AML-193 (cell line): Measurements from ENCODE around the gene CSMD2.

ENCODE experiments used
- DNase-seq, 2 experiments: peaks; one replicate each; lab custom pipeline; 2025; lab: John Stamatoyannopoulos, UW

Gene CSMD2

DNA sequence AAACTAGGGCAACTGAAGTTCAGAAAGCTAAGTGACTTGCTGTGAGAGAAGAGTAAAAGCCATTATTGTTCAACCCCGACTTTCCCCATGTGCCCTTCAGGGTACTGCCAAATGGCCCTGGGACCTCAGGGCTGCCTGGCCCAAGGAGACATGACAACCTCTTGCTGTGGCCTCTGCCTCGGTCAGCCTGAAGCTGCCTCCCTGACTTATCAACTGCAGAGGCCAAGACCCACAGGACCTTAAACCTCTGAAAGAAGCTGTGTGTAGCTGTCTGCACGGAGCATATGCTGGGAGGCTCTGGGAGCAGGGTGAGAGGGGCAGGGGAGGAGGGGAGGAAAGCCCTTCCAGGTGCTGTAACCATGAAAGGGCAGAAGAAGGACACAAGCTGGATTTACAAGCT is 265.3 kb downstream of the CSMD2 start:
- DNase-seq = no peak

DNA sequence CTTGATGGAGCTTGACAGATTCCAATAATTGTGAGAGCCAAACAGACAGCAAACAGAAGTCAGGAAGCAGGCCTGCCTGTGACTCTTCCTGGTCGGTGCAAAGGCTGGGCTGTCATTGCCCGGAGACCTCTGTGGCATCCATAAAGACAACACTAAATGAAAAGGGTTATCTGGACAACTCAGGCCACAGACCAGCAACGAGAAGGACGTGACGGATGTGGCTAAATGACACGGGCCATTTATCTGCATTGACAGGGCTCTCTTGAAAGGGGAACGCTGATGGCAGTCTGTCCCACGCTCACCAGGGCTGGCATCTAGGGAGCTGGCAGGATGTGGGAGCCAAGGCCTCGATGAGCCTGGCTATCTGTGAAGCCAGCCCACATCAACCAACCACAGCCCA is 266.1 kb downstream of the CSMD2 start:
- no peak for DNase-seq

DNA sequence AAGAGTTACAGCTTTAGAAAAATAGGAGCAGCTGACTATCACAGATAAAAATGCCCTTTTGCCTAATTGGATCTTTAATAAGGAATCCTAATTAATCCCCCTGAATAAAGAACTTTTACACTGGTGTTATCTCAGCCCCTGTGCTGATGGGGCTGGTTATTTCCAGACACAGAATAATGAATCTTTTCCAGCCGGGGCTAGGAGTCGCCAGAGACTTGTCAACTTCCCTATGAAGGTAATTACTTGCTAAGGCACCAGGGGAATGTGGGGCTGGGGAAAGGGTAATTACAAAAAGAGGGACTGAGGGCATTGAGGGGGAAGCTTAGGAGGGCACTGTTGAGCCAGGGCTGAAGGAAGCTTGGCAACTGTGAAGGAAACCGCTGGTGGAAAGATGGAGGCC is 266.6 kb downstream of the CSMD2 start:
- DNase-seq = no peak

DNA sequence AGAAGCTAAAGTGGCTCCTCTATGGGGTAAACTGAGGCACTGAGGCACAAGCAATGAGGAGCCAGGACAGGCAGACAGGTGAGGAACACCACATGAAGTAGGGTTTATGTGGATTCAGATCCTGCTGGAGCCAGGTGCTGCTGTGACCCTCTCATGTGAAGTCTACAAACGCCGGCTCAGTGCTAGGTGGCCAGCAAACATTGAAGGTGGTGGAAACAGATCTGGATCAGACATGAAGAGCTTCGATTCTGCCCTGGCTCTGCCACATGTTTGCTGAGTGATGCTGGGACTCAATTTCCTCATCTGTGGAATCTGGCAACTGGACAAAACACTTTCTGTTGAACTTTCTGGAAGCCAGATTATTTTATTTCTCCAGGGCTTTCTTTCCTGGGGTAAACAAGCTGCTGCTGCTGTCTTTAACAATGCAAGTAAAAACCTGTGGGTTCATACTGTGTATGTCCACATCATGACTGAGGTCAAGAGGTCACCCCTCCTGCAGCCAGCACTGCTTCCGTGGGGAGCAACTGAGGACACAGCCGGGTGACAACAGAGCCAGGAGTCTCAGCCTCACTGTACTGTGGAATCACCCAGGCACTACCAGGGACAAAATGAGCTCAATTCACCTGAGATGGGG is 267.8 kb downstream of the CSMD2 start:
- DNase-seq = no peak

DNA sequence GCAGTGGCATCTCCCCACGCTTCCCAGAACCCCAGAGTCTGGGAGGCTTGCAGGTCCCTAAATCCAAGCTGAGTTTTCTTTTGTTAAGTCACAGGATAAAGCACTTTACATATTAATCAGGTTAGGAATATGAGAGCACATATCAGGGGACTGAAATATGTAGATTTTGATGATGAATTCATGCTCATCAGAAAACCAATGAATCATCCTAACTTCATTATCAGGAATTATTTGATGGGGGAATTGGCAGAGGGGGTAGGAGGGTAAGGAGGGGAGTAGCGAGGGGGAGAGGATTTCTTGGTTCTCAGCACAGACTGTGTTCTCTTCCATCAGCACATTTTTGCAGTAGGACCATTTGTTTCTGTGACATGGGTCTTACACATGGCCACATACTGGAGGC is 269.1 kb downstream of the CSMD2 start:
- no peak for DNase-seq

DNA sequence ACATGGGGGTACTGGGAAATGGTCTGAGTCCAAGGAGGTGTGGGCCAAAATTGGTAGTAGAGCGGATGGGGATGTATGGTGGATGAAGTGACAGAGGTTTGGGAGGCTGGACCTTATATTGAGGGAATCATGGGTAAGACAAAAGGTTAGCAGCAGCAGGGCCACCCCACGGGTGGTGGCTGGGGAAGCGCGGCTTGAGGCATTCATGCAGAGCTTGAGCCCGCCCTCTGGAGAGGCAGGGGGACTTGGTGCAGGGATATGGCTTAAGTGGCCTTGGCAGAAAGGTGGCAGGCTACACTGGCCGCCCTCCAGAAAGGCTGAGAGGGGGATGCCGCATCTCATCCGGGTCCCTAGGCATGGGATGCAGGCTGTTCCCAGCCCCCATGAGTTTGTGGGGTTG is 269.6 kb downstream of the CSMD2 start:
- no peak for DNase-seq

DNA sequence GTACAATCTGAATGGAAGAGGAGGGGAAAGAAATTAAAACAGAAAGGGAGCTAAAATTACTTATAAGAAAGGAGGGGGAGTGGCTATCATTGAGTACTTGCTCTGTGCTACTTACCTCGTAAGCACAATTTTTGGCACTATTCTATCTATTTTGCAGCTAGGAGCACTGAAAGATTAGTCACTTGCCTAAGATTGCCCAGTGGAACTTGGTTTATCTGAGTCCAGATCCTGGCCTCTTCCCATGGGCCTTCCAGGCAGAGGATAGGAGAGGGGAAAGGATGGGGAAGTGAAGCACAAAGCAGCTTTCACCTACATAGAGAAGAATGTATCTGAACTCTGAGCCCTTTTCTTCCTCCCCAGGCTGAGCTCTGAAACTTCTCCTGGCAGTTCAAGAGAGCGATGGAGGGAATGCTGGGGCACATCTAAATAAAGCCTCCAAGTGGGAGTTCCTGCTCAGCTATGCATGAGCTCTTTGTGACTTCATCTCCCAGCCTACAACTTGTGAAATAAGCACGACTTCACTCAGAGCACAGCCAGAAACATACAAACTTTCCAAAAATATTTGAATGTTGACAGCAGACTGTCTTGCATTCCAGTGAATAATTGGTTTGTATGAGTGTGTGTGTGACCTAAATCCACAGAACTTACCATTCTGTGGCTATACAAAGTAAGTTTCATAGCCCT is 271.7 kb downstream of the CSMD2 start:
- no peak for DNase-seq

DNA sequence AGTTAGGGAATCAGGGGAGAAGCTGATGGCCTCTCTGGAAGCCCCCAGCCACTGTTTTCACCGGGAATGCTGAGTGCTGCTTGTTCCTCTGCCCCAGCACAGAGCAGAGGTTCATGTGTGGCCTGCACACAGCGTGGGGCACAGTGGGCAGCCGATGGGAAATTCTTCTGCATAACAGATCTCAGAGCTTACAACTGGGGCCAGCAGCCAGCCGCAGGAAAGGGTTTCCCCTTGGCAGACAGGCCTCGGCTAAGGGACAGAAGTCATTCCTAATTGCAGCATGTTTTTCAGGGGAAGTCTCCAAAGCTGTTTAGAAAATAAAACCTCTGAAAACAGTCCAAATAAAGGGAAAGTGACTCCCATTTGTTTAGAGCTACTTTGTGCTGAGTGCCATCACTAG is 278.5 kb downstream of the CSMD2 start:
- DNase-seq = no peak

DNA sequence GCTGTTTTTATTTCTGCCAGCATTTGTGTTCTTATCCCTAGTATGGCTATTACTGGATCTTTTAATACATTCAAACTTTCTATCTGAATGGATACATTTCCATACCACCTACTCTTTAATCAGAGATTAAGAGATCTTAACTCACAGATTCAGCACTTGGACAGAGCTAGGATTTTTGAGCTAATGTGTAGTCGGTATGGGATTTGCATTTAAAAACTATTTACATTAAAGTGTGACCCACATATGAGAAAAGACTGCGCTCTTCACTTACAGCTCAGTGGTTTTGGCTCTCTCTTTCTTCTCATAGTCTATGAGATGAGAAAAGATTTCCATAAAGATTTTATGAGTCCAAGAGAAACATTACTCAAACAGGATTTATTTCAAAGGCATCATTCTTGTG is 284.7 kb downstream of the CSMD2 start:
- no peak for DNase-seq

DNA sequence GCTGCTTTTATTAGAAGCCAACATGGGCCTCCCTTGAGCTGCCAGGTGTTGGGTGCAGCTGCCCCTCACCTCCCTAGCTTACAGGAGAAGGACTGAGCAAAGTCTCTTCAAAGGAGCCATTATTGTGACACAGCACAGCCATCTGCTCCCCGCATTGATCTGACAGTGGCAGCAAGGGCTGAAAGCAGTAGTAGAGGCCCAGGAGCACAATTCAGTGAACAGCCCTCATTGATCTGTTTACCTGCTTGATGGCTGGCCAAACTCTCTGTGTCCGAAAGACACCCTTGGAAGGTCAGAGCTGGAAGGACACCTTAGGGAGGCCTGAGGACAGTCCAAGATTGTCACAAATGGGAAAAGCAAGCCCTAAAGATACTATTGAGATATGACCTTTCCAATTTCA is 286.6 kb downstream of the CSMD2 start:
- DNase-seq = no peak

DNA sequence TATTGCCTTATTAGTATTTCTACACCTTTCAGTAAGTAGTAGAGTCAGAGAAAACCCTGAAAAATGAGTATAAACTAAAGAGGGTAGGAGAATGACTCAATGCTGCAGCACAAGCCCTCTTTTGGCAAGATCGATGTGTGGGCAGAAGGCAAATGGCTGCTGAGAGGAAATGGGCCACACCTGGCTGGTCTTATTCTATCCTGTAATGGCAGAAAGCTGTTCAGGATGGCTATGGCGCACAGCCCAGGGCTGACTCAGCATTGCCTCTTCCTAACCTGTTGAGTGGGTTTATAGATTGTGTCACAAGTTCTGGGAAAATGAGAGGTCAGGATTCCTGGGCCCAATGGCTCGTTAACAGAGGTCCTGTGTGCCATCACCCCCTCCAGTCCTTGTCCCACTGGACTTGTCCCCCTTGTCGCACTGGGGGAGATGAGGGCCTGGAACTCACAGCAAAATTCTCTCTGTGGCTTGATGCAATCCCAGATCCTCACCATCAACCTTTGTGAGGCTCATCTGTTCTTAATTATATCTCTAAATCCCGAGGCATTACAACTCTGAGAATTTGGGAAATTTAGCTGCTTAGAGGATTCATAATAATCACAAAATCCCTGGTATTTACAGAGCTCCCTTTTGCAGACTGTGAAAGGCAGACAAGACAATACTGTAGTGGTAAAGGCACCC is 287.9 kb downstream of the CSMD2 start:
- DNase-seq = no peak

DNA sequence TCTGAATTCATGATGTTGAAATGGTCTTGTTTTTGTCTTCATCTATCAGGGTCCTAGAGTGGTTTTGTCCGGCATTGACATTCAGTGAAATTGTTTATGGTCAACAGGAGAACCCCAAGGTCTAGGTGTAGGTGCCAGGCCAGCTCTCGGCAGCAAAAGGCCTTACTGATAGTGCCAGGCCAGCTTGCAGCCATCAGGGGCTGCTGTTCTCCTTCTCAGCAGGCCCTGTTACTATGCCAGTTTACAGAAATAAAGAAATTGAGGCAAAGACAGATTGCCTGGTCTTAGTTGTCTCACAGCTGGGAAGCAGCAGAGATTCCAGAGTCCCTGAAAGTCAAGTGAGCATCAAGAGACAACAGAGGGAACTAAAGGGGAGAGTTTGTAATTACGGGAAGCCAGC is 289.2 kb downstream of the CSMD2 start:
- no peak for DNase-seq

DNA sequence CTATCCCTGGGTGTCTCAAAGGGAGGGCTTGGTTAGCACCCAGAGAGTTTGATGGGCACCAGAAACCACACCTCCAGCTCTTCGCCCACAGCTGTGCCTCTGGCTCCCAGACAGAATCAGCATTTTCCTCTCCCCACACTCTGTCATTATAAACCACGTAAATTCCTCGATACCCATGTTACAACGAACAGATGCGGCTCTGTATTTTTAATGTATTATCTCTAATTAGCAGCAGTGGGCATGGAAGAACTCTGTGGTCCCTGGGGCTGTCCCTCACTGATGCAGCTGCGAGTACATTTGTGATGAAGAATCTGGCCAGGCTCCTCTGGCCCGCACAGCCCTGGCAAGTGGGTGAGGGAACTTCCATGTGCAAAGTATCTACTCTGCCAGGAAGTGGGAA is 290.4 kb downstream of the CSMD2 start:
- DNase-seq = no peak

DNA sequence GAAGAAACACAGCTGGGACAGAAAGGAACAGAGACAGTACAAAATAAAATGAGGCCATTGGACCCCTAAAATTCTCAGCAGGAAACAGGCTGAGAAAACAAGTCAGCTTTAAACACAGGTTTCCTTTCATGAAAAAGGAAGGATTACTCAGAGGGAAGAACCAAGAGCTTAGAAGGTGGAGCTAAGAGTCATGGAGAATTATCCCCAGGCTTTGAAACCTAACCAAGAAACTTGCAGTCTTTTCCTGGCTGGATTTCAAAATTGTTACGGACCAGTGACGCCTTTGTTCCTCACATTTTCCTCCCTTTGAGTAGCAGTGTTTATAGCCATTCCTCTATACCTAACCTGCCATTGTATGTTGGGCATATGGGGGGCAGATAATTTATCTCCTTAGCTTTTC is 292.3 kb downstream of the CSMD2 start:
- no peak for DNase-seq

DNA sequence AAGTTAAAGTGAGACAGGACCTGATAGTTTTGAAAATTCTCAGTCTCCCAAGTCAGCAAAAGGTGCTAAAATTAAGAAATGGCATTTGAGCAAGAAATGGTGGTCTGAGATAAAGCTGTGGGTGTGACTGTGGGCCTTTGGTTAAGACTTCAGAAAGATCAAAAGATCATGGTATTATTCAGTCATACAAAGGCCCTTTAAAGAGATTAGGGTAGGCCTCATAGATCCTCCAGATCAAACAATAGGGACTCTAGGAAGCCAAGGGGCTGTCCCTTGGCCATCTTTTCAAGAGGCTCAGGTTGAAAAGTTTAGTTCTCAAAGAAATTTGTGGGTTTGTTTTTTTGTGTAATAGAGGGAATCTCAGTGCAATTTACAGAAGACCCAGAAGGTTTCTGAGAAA is 292.8 kb downstream of the CSMD2 start:
- DNase-seq = no peak

DNA sequence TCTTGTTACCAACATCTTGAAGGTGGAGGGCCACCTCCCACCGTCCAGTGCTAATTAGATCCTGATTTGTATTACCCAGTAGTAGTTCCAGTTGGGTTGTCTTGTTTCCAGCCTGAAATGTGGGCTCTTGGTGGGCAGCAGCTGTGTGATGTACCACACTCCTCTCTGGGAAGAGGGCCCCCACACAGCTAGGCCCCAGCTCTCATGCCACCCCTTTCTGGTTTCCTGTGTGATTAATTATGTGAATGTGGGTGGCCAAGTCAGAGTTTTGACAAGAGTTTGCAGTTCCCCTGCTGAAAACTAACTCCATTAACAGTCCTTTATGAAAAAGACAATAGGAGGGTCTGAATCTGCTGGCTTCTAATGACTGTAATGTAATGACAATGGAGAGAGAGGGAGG is 297.3 kb downstream of the CSMD2 start:
- DNase-seq = no peak

DNA sequence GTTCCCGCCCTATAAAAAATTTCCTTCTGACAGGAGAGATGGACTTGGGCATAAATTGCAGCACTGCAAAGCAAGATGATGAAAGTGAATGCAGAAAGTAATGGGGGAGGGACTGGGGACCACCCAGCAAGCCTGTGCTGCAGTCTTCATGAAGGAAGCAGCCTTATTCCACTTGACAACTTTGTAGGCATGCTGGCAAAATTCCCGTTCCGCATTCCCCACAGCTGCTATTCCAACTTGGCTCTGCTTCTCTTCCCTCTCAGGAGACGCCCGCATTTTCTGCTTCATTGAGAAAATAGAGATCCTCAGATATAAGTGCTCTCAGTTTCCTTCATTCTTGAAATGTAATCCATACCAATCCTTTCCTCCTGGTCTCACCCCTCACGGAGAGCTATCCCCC is 298.7 kb downstream of the CSMD2 start:
- no peak for DNase-seq

DNA sequence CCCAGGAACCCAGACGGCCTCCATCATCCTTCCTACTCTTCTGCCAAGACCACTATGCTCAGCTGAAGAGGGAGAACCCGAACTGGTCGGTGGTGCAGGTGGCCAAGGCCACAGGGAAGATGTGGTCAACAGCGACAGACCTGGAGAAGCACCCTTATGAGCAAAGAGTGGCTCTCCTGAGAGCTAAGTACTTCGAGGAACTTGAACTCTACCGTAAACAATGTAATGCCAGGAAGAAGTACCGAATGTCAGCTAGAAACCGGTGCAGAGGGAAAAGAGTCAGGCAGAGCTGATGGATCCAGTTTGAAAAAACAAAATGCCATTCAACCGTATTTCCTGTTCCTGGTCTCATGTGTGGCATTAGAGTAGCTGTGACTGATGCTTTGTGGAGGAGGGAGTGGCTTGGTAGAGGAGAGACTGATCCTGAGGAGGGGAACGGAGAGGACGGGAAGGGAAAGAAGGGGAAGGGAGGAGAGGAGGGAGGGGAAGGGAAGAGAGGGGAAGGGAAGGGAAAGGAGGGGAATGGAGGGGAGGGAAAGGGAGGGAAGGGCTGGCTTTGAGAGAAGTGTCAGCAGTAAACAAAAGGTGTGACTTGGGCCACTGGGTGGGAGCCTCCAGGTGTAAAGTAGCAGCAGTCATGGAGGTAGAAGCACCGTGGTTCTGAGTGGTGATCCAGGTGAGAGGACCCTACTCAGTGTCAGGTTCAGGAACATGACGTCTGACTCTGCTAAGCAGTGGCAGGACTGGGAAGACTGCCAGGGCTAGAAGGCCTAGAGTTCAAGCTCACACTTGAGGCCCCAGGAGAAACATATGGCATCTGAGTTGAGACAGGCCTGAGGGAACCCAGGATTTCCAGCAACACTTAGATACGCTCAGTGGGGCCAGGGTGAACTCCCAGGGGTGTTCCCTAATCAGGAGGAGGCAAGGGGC is 300.3 kb downstream of the CSMD2 start:
- no peak for DNase-seq

DNA sequence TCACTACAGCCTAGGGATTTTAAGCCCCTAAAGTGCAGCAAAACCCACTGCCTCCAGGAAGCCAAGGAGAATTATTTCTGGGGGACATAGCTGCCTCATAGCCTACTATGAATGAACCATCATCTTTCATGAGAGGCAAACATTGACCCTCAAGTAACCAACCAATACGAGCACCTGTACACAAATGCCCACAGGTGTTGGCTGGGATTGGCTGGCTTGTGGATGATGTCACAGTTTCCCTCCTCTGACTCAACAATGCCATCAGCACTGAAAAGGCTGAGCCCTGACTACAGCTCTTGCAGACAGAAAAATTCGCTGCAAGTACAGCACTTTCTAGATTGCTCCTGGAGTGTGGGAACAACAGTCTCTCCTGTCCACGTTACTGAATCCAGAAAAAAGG is 301.3 kb downstream of the CSMD2 start, which contains the start of gene HMGB4:
HMGB4 (plus strand) TSS at position 301 of the 400 bp plus-strand sequence. CDS start 113 bp downstream, outside the sequence.
- no peak for DNase-seq

DNA sequence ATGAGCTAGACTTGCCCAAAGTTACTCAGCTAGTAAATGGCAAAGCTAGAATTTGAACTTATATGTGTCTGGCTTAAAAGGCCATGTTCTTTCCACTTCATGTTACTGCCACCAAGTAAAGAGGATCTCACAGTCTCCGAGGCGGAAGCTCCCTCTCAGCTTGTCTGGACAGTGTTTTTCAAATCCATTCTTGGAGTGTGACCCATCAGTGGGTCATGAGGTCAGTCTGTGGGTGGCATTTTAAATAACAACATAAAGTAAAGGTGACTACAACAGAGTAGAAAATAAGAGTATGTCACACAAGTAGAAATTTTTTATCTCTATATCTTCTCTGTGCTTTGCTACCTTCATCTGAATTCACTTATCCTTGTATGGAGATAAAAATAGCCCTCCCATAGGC is 304.4 kb downstream of the CSMD2 start:
- DNase-seq = no peak

DNA sequence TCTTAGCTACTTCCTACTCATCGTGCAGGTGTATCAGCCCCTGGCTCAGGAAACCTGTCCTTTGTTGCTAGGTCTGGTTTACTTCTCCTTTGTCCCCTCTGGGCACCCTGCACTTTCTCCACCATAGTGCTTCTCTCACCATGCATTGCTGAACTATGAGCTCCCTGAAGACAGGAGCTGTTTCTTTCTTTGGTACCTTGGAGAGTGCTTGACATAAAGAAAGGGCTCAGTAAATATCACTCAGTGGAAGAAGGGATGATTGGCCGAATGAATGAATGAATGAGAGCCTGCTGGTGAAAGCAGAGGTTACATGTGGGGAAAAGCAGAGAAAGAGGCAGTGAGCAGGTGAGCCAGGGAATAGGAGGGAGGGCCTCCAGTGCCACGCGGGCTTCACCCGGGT is 310.9 kb downstream of the CSMD2 start:
- DNase-seq = no peak

DNA sequence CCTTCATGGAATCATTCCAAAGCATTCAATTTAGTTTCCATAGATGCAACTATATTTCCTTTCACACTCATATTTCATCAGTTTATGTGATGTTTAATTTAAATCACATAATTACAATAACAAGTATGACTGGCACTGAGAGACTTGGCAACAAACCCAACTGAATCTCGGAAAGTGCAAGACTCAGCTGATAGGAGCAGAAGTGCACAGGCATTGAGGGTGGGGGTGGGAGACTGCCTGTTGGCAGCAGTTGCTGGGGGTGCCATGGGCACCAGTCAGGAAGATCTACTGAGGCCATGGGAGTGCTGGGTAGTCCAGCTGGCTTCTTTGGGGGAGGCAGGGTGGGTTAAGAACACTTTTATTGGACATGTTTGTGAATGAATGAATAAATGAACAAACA is 311.6 kb downstream of the CSMD2 start:
- no peak for DNase-seq
